GM13977 (cell line): ENCODE results near the gene SGCB.

ENCODE experiments used
- DNase-seq: peaks from one replicate; pipeline ENCODE4 v3.0.0; 2012; ENCODE audit warnings: low spot score
- in situ Hi-C: fragments of 300-500 bp; cut with MboI; formaldehyde crosslinking; loops from one replicate; pipeline ENCODE4 v1.12.0; 2022; ENCODE audit warnings: low sequenced_read_pairs, low pct_unique_long_range_greater_than_20kb, mixed read lengths, inconsistent platforms; ENCODE audit not compliant: unreplicated experiment
- TF ChIP-seq, protein P1 (sequence below): IDR thresholded peaks from 2 replicates; pipeline ENCODE4 v1.5.1; 2012; ENCODE audit warnings: mild to moderate bottlenecking, control low read depth; ENCODE audit not compliant: insufficient read depth; ENCODE audit errors: extremely low read depth, missing control alignments

SGCB gene

DNA sequence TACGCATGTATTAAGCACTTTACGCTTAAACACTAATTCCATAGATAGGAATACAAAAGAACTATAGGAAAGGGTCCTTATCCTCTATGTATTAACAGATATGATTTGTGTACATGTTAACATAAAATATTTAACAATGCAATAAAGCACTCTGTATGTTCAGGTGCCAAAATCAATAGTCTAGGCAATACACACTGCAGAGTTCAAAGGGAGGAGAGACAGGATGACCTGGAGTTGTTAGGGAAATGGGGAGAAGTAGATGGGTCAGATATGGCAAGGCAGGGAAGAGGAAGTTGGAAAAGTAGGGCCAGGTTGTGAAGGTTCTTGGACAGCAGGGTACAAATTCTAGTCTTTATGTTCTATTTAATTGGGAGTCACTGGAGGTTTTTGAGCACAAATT is 2.9 kb downstream of the SGCB start:
- TF ChIP-seq, protein P1, sequence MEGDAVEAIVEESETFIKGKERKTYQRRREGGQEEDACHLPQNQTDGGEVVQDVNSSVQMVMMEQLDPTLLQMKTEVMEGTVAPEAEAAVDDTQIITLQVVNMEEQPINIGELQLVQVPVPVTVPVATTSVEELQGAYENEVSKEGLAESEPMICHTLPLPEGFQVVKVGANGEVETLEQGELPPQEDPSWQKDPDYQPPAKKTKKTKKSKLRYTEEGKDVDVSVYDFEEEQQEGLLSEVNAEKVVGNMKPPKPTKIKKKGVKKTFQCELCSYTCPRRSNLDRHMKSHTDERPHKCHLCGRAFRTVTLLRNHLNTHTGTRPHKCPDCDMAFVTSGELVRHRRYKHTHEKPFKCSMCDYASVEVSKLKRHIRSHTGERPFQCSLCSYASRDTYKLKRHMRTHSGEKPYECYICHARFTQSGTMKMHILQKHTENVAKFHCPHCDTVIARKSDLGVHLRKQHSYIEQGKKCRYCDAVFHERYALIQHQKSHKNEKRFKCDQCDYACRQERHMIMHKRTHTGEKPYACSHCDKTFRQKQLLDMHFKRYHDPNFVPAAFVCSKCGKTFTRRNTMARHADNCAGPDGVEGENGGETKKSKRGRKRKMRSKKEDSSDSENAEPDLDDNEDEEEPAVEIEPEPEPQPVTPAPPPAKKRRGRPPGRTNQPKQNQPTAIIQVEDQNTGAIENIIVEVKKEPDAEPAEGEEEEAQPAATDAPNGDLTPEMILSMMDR: no peak
- DNase-seq: no peak
- in situ Hi-C loops: no loop called here

DNA sequence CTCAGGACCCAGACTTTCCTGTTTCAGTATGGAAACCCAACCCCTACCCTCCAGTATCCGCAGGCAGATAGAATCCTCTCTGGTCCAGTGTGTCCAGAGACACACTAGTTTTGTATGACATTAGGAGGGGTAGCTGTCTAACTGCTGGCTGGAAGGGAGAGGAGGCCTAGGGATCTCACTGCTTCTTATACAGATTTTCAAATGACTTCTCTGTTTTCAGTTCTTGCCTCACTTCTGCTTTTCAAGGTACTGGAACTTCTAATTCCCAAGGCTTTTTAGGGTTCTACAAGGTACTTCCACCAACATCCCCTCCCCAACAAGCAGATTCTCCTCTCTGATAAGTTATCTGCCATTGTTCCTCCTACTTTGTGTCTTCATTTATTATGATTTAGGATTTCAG is 6.1 kb downstream of the SGCB start:
- TF ChIP-seq, protein P1: no peak
- in situ Hi-C loops: no loop called here
- no peak for DNase-seq

GRCh38 chr4:52028970-52029369 is 9.1 kb downstream of the SGCB start:
- TF ChIP-seq, protein P1: no peak
- DNase-seq: no peak
- in situ Hi-C loops: loop anchor here (10.0 kb wide), 1 partner anchor 134 kb away; no protein-coding TSS in a partner anchor

DNA sequence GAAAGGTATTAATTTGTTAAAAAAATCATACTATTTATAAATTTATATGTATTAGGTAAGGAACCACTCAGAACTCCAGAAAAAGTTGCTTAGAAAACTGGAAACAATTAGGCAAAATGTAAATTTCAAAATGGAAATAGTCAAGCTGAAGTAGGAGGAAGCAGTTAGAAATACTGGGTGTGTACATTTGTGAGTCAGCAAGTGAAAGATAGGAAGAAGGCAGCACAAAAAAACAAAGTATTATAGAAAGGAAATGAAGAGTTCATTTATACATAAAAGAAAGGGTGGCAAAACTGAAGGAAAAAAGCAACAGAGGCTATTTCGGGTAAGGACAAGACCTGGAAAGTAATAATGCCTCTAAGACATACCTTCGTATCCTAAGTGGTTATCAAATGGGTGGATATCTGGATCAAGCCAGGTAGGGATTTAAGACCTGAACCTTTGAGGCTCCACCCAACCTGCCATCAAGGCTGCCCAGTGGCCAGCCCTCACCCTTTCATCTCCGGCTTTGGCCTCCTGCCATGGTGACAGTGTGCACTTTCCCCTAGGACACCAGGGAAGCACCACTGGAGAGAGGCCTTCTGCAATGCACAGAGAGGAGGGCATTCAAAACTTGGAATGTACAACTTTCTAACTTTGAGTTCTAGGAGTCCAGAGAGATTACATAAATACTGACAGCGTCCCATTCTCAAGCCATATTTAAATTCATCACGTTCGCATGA is 18.0 kb downstream of the SGCB start, which contains the start of gene LRRC66:
Gene LRRC66, minus strand, starts transcription at position 428 of the 722 bp plus-strand sequence. CDS start 2,750 bp downstream, outside the sequence.
- no peak for DNase-seq
- in situ Hi-C loops: loop anchor here (10.0 kb wide), 1 partner anchor 125 kb away; no protein-coding TSS in a partner anchor
- TF ChIP-seq, protein P1: no peak

DNA sequence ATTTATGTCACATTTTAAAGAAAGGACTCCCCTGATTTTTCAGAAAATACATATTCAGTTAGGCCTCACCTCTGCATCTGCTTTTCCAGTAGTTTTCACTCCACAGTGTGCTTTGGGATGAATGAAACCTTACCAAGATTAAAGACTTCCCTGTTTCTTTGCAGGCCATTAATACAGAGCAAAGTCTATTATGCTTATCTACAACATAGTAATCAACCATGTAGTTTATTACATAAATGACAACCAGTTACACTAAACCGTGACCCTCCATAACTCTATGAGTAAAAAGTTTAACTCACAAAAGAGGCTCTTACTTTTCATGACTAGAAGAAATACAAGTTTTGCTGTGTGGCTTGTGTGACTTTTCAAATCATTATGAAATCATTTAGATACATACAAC is 20.3 kb downstream of the SGCB start:
- no peak for DNase-seq
- TF ChIP-seq, protein P1: no peak
- in situ Hi-C loops: no loop called here

- in situ Hi-C loops: no loop called here
- TF ChIP-seq, protein P1: no peak
- DNase-seq: no peak
These were observed 21.1 kb downstream of the SGCB start for GRCh38 chr4:52016981-52017380.

GRCh38 chr4:52015366-52015765 is 22.7 kb downstream of the SGCB start:
- in situ Hi-C loops: no loop called here
- no peak for DNase-seq
- TF ChIP-seq, protein P1: no peak
